ENCODE data around the gene OTUD1. TPM values are rescaled to one million over a fixed set of nuclear protein-coding genes. Genes with fewer than 3 reads are reported as not detected.
A peak's percentile ranks its signal among the peaks of the same experiment; 100 is the strongest.

OTUD1 gene
- total RNA-seq, 1 donor from 2014 or later, result 8.1 TPM

GRCh38 chr10:23433701-23434100, 5.2 kb upstream of the OTUD1 start:
- intact Hi-C loops (cut with DNase I), result loop anchor here (10.0 kb wide), 1 partner anchor 339 kb away; the partner anchor contains the start of gene MSRB2
- no peak for DNase-seq (ENCODE audit: extremely low spot score in 2 of 2)
- peaks cover 5% of the 10 kb centered on the region for H3K4me1 ChIP-seq
- no peak for TF ChIP-seq POLR2AphosphoS5 (IDR thresholded peaks at IDR 0.05; ENCODE audit: insufficient read depth in 1 of 2, low read depth in 1 of 2)
- no peak for TF ChIP-seq POLR2A (IDR thresholded peaks at IDR 0.05)
- TF ChIP-seq CTCF (IDR thresholded peaks at IDR 0.05), result no peak
- H3K36me3 ChIP-seq, result no peaks in the 10 kb centered on the region
- no peak overlapping the region for H3K27ac ChIP-seq
- no peaks in the 10 kb centered on the region for H3K27me3 ChIP-seq
- H3K9me3 ChIP-seq, result no peaks in the 10 kb centered on the region
- no peak overlapping the region for H3K4me3 ChIP-seq

- Histone ChIP-seq H3K27me3 (no peaks in the 10 kb centered on the region), H3K4me1 (peaks cover 5% of the 10 kb centered on the region), H3K27ac (no peak overlapping the region), H3K36me3 (no peaks in the 10 kb centered on the region), H3K9me3 (no peaks in the 10 kb centered on the region), H3K4me3 (no peak overlapping the region)
- no peak for TF ChIP-seq CTCF (IDR thresholded peaks at IDR 0.05)
- TF ChIP-seq POLR2A (IDR thresholded peaks at IDR 0.05), result no peak
- TF ChIP-seq POLR2AphosphoS5 (IDR thresholded peaks at IDR 0.05; ENCODE audit: insufficient read depth in 1 of 2, low read depth in 1 of 2), result no peak
- DNase-seq (ENCODE audit: extremely low spot score in 2 of 2), result no peak
- intact Hi-C loops (cut with DNase I), result loop anchor here (10.0 kb wide), 1 partner anchor 341 kb away; the partner anchor contains the start of gene MSRB2
These were observed 3.5 kb upstream of the OTUD1 start for GRCh38 chr10:23435378-23435777.

- Histone ChIP-seq H3K36me3 (no peaks in the 10 kb centered on the region), H3K27me3 (no peaks in the 10 kb centered on the region), H3K4me3 (no peak overlapping the region), H3K4me1 (peaks cover 21% of the 10 kb centered on the region), H3K9me3 (no peaks in the 10 kb centered on the region), H3K27ac (no peak overlapping the region)
- DNase-seq (ENCODE audit: extremely low spot score in 2 of 2), result no peak
- TF ChIP-seq POLR2A (IDR thresholded peaks at IDR 0.05) (no peak), CTCF (IDR thresholded peaks at IDR 0.05) (no peak)
- intact Hi-C loops (cut with DNase I), result loop anchor here (10.0 kb wide), 1 partner anchor 342 kb away; the partner anchor contains the start of gene MSRB2
These were observed 1.9 kb upstream of the OTUD1 start for GRCh38 chr10:23436983-23437382.

- Histone ChIP-seq H3K9me3 (no peaks in the 10 kb centered on the region), H3K27me3 (no peaks in the 10 kb centered on the region), H3K36me3 (no peaks in the 10 kb centered on the region), H3K27ac (peak overlapping the region; percentile 84), H3K4me1 (peaks cover 32% of the 10 kb centered on the region), H3K4me3 (peak overlapping the region; percentile 83 to 91)
- intact Hi-C loops (cut with DNase I), result loop anchor here (10.0 kb wide), 1 partner anchor 343 kb away; the partner anchor contains the start of gene MSRB2
- DNase-seq (ENCODE audit: extremely low spot score in 2 of 2), result peak in 1 of 2 donors; percentile 87
- TF ChIP-seq POLR2A (IDR thresholded peaks at IDR 0.05), result no peak
- TF ChIP-seq CTCF (IDR thresholded peaks at IDR 0.05), result no peak
- TF ChIP-seq POLR2AphosphoS5 (IDR thresholded peaks at IDR 0.05; ENCODE audit: insufficient read depth in 1 of 2, low read depth in 1 of 2), result no peak
These were observed 820 bp upstream of the OTUD1 start for GRCh38 chr10:23437963-23438546.

GRCh38 chr10:23439452-23439960, 631 bp downstream of the OTUD1 start:
- no peaks in the 10 kb centered on the region for H3K36me3 ChIP-seq
- TF ChIP-seq POLR2A (IDR thresholded peaks at IDR 0.05), result no peak
- peak in 1 of 2 donors; percentile 88 for DNase-seq (ENCODE audit: extremely low spot score in 2 of 2)
- no peaks in the 10 kb centered on the region for H3K9me3 ChIP-seq
- H3K4me1 ChIP-seq, result peaks cover 45% of the 10 kb centered on the region
- H3K27ac ChIP-seq, result peak overlapping the region; percentile 98
- peak overlapping the region; percentile 83 to 91 for H3K4me3 ChIP-seq
- intact Hi-C loops (cut with DNase I), result loop anchor here (10.0 kb wide), 1 partner anchor 345 kb away; the partner anchor contains the start of gene MSRB2
- no peaks in the 10 kb centered on the region for H3K27me3 ChIP-seq
